HG03280 (cell line): ENCODE results near the gene VSIR.

ENCODE experiments used
- ATAC-seq: cut with Tn5 transposase; IDR thresholded peaks from one replicate; pipeline ENCODE4 v1.9.1; 2021; ENCODE audit warnings: mild to moderate bottlenecking, moderate library complexity; ENCODE audit not compliant: unreplicated experiment

The VSIR gene

DNA sequence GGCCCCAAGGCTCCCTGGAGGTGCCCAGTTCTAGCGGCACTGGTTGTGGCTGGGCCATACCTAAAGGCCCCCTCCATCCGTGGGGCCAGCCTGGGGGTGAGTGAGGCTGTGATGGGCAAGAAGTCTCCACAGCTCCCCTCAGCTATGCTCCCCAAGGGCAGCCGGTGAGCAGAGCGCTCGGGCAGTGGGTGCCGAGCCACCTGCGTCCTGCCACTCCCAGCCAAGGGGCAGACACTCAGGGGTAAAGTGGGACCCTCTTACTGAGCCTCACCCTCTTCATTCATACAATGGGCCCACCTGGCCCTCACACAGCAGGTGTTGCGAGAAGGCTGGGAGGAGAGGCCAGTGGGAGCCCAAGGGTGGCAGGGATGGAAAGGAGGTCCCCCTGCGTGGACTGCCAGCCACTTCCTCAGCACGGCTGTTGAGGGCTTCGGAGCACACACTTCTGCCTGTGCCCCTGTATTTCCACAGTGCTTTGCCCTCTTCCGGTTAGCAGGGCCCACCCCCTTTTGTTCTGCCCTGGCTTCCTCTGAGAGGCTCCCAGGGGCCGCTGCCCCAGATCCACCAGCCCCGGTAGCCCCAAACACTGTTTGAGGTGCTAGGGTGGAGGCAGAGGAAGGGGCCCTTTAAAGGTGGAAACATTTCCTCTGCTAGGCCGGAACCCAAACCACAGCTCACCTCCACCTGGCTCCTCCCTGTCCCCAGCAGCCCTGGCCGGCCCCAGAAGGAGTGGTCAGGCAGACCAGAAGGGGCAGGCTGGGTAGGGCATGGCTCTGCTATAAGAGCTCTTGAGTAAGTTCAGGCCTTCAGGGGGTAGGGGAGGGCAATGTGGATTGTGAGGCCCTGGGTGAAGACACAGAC, 37.4 kb downstream of the VSIR start:
- ATAC-seq: no peak

DNA sequence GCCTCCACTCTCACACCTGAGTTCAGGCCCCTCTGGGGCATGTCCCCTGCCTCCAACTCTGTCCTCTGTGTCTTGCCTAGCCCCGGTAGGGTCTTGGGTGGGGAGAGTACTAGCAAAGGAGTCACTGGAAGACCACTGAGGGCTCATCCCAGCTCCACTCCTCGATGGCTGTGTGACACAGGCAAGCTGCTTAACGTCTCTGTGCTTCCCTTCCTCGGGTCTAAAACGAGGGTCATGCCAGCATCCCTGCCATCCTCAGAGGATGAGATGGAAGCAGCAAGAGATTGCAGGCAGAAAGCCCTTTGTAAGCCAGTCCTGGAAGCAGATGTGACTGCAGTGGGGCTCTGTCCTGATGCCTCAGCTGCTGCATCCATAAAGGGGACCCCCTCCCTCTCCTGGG, 38.5 kb downstream of the VSIR start:
- no peak for ATAC-seq

DNA sequence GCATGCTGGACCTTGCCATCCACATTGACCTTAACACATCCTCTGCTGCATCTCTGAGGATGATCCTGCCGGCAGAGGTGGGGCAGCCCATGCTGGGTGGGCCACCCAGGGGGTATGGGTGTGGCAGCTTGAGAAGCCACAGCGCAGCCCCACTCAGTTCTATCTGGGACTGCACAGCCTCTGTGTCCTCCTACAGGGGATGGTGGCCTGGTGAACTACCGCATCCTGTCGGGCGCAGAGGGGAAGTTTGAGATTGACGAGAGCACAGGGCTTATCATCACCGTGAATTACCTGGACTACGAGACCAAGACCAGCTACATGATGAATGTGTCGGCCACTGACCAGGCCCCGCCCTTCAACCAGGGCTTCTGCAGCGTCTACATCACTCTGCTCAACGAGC, 41.5 kb downstream of the VSIR start:
- ATAC-seq: no peak

DNA sequence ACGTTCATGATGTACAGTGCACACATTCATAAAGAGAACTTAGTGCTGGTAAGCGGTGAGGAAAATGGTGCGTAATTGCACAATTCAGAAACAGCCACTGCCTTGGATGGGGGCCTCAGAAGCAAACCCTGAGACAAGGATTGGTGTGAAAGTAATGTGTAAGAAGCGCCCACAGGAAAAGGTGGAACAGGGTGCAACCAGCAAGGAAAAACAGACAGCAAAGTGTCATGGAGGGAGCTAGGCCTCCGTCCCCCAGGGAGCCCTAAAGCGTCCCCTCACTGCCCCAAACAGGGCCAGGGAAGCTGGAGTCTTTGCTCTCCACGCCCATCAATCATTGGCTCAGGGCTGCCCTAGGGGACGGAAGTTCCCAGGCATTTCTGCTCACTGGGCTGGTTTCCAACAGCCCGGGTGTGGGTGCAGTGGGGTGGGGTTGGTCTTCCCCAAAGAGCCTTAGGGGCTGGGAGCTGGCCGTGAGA, 44.1 kb downstream of the VSIR start:
- ATAC-seq: no peak

DNA sequence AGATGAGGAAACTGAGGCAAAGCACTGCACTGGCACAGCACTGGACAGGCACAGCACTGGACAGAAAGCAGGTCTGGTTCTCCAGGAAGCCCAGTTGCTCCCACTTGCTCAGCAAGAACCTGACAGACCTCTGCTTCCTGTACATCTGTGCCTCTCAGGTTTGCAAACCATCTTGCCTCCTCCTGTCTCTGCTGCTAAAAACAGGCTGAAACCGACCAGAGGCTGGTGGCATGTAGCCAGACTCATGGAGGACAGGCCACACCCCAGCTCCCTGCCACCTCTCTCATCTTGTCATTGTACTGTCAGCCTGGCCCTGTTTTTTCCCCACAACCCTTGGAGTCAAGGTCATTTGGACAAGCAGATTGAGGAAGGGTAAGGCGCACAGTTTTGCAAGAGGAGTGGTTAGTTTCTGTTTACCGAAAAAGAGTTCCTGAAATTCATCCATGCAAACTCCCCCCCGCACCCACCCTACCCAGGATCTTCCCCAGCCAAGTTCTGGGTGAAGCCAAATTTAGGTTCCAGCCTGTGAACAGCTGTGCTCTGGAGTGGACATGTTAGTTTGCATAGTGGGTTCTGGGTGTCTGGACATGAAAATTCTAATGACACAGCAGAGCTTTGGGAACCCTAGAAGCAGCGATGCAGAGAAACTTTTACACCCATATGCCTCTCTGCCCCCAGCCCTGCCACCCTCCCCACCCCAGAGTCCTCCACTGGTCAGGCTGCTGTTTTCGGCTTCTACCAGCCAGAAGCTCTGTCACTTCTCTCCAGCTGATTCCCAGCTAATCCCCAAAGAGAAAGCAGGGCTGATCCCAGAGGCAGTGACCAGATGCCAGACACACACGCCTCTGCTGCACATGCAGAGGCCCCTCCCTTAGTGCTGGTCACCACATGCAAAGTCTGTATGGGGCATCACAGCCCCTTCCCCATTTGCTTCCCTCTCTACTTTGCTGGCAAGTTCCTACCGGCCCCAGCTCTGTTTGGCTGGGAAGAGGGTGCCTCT, 45.3 kb downstream of the VSIR start:
- ATAC-seq: peak; percentile 55

DNA sequence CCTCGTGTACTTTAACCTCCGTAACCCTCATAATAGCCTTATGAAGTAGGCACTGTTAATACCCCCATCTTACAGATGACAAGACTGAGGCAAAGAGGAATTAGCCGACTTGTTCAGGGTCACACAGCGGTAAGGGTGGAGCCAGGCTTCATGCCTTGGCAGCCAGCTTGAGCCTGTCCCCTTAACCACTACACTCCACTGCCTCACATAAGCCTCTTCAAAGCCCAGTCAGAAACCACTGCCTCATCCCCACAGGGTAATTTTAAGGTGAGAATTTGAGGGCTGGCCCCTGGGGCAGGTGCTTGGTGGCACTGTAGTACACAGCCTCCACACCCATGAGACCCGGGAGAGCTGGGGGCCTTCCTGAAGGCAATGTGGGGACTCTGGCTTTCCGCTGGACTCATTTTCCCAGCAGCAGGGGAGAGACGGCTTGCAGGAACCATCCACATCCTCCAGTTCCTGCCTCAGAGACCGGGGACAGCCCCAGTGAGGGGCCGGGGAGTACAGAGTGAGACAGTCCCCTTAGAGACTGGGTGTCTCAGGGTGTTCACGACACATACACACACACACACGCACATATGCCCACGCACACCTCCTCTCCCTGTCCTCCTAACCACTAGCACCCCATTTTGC, 46.1 kb downstream of the VSIR start:
- ATAC-seq: peak; percentile 41

DNA sequence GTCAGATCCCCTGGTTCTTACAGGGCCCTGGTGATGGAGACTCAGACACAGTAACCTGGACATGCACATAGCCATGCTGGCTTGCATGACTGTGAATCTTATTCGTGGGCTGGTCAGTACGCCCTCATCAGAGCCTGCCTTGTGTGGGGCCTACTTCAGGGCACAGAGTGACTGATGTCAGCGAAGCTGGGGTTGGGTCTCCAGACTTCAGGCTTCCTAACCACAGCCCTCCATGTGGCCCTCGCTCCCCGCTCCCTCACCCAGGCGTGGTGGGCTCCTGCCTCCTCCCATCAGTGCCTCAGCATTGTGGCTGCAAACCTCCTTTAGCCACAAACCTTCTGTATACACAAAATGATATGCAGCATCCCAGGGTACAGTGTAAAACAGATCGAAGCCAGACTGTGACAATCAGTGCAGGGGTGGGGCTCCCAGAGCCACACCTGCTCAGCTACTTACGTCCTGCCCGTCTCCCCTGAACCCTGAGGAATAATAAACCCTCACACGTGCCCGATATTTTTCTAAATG, 46.7 kb downstream of the VSIR start:
- peak; percentile 11 for ATAC-seq

DNA sequence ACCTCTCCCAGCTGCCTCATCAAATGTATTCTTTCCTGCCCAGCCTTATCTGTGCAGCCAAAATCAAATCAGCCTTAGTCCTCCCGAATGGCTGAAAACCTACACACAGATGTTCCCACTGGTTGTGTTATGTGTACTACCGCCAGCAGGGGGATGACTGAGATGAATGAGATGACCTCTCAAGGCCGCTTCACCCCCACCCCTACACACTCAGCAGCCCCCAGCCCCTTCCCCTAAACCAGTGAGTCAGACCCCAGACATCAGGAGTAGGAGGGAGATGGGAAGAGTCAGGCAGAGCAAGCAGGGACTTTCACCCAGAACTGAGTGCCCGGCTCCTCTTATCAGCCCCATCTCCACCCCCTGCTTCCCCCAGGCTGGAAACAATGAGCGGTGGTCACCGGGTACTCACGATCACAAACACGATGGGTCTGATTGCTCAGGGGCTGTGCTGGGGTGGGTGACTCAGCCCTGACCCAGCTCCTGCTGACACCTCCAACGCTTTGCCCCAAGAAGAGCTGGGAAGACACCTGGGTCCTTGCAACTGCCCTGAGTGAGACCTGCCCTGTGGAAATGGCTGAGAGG, 47.2 kb downstream of the VSIR start:
- ATAC-seq: no peak

DNA sequence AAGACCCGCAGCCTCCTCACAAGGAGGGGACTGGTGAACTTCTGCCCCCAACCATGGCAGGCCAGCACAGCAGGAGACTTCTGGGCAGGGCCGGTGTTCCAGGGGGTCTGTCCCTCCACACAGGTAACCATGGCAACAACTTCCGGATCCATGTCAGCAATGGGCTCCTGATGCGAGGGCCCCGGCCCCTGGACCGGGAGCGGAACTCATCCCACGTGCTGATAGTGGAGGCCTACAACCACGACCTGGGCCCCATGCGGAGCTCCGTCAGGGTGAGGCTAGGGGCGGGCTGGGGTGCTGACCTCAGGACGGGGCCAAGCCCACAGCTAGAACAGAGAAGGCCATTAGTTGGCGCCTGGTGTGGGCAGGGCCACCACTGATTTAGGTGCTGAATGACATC, 48.1 kb downstream of the VSIR start:
- no peak for ATAC-seq

DNA sequence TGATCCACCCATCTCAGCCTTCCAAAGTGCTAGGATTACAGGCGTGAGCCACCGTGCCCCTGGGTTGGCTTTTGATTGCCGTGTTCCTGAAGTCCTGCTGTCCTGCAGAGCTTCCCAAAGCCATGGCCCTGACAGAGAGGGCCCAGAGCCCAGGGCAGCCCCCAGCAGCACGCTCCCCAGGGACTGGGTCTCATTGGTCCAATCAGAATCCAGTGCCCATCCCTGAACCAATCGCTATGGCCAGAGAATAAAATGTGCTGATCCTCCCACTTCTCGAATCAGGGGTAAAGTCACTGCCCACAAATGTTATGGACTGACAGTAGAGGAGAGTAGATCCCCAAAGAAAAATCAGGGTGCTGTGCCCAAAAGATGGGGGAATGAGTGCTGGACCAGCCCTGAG, 48.8 kb downstream of the VSIR start:
- ATAC-seq: no peak

DNA sequence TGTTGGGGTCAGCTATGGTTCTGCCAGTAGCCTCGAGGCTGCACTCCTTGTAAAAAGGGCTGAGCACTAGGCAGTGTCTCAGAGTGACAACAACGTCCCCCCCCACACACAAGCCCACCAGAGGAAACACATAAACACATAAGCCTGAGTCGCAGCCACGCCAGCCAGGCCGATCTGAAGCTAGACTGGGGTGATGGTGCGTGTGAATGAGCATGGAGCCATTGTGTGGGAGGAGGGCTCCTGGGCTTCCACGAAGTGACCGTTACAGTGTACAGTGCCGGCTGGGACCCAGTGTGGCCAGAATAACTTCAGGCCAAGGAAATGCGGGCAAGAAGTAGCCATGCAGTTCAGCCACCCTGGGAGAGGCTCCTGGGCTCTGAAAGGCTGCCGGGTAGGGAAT, 50.0 kb downstream of the VSIR start:
- no peak for ATAC-seq

DNA sequence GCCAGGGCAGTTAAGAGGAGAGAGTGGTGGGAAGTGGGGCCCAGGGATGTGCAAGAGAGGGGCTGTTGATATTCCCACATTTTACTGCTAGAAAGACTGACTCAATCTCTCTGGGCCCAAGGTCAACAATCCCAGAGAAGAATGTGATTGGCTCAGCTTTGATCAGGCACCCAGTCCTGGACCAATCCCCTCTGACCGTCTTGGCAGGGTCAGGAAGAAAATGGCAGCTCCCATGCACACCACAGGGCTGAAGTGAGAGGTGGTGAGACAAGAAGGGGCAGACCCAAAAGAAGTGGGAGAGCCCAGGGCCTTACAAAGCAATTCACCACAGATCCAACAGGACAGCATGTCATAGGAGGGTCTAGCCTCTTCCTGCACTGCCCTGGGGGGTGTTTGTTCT, 50.5 kb downstream of the VSIR start:
- ATAC-seq: no peak

DNA sequence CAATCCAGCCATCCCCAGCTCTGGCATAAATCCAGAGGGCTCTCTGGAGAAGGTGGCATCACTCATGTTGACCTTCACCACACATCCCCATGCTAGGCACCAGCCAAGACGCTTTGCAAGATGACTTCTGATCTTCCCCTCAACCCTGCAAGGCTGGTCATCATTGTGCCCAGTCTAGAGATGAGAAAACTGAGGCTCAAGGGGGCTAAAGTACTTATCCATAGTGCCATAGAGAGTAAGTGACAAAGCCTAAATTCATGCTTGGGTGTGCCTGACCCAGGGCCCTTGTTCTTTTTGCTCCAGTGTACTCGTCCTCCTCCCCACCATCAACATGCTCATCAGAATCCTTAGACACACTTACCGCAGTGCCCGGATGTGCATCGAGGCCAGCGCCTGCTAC, 52.0 kb downstream of the VSIR start:
- no peak for ATAC-seq

DNA sequence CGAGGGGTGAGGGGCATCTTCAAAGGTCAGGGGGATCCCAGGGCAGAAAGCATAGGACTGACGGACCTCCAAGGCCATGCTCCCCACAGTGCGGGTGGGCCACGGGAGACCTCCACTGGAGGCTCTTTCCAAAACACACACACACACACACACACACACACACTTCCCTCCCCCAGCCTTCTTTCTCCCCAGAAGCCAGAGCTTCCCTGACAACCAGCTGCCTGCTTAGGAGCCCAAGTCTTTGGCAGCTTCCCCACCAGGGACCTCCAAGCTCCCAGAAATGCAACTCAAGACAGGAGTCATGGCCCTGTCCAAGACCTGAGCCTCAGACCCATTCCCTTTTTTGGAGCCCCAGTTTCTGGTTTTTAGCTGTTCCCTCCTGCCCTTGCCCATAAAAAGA, 53.0 kb downstream of the VSIR start:
- ATAC-seq: no peak

DNA sequence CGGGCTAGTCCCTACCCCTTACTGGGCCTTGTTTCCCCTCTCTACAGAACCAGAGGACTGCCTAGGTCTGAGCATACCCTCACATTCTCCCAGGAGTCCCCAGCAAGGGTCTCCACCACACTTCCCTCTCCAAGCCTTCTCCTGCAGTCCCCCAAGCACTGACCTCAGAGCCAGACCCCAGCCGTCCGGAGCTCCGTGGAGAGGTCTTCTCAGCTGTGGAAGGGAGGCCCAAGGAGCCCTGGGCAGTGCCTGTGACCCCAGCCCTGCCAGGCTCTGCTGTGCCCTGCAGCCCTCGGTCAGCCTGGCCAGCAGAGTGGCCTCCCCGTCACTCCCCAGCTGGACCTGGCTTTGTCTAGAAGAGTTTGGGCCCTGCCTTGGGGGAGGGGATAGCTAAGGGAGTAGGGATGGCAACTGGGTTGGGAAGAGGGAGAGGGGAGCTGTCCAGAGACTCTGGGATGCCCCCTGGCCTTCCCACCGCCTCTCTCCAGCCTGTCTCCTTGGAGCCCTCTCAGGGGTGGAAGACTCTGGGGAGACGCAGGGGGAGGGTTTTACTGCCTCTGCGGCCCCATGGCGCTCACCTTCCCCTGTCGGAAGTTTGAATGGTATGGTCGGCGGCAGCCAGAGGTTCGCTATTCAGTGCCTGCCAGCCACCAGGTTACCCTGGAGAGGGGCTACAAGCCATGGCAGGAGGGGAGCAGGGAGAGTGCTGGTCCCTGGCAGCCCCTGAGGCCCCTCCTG, 53.7 kb downstream of the VSIR start, which contains the start of gene C10orf105:
C10orf105 (minus strand) TSS at position 315 of the 738 bp plus-strand sequence. CDS start 3,441 bp downstream, outside the sequence.
- no peak for ATAC-seq

DNA sequence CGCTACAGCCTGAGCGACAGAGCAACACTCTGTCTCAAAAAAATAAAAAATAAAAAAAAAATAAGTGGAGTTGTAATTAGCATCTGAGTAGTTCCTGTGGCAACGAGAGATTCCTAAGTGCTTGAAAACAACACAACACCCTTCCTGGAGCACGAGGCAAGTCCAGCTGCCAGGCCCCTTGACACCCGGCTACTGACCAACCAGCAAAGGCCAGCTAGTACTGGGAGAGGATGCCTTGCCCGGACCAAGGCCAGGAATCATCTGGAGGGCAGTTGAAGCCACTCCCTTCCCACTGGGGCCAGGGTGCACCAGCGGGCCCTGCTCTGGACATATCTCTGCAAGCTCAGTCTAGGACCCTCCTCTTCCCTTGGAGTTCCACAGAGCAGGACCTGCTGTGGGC, 54.3 kb downstream of the VSIR start:
- ATAC-seq: no peak

DNA sequence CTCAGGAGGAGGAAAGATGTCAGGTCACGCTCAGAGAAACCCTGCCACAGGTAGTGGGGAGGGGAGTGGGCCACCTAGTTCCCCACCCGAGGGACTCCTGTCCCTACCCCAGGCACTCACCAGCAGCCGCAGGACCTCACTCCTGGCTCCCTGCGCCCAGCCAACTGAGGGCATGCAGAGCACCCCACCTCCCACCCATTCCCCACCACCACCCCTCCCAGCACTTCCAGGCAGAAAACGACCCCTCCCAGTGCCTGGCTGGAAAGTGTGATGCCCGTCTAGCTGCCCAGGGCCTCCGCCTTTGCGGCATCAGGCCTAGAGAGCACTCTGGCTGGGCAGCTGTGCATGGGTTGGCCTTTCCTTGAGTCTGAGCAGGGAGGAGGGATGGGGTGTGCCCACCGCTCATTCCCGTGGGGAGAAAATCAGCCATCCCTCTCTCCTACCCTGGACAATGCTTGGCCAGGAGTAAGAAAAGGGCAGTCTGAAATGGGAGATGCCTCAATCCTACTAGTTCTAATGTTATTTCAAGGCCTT, 55.1 kb downstream of the VSIR start:
- ATAC-seq: no peak

DNA sequence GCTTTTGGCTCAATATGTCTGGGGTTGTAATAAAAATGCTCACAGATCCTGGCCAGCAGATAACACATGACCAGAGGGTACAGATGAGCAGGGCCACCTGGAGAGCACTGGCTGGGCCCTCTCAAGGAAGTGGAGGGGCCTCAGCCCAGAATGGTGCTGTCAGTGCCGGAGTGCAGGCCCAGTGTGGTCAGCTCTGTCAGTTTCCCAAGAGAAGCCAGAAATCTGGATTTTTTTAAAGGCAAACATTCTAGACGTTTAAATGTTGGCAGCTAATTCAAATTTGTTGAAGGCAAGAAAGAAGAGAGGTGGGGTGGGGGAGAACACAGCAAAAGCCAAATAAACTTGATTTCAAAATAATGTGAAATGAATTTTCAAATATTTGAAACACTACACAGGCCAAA, 55.8 kb downstream of the VSIR start:
- ATAC-seq: no peak

DNA sequence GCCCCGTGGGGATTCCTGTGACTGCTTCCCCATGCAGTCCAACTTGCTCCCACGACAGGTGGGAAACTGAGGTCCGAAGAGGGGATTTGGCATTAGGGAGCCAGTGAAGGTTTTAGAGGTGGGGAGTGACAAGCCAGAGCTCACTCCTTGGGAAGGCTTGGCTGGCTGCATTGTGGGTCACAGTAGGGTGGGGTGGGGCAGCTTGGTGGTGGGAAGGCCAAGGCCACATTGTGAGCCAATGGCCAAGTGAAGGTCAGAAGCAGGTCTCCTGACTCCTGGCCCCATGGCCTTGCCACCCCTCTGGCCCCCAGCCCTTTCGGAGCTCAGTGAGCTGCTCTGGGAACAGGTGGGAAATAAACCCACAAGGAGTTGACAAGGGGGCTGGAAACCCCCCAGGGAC, 56.3 kb downstream of the VSIR start:
- ATAC-seq: no peak

DNA sequence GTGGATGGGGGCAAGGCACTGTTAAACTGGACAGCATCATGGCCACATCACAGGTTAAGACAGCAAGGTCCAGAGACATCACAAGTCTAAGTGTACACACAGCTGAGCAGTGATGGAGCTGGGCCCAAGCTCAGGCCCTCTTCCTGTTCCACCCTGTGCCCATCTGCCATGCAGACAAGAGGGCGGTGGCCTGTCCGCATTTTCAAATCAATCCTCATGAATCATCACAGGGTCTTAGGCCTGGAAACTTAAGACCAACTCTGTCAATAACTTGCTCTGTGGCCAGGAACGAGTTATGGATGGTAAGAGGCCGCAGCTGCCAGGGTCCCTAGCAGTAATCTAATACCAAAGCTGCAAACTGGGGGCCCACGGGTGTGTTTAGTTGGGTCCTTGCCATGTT, 56.9 kb downstream of the VSIR start:
- no peak for ATAC-seq
